Panc1 (cell line): ENCODE results near the gene PRKCA. TPM values are rescaled to one million over a fixed set of nuclear protein-coding genes. Genes with fewer than 3 reads are reported as not detected.

ENCODE experiments used
- ATAC-seq: fragments of 200-7000 bp; cut with Tn5 transposase; 2 replicates; pipeline ENCODE4 v1.9.1; 2020; ENCODE audit warnings: mild to moderate bottlenecking, moderate library complexity
- BruUV-seq: library from RNA; stranded (reverse); fragments of 400-500 nt; replicated peaks from 2 replicates; lab custom pipeline; 2021; lab: Mats Ljungman, UMichigan
- CTCF ChIA-PET: fragments of 300-600 bp; sonication (Branson Sonifier 250); formaldehyde crosslinking; loops from one replicate; lab custom pipeline; 2022; ENCODE audit warnings: antibody characterized with exemption; lab: Charles Lee
- POLR2A ChIA-PET: fragments of 300-600 bp; sonication (Branson Sonifier 250); formaldehyde crosslinking; loops from one replicate; lab custom pipeline; 2022; ENCODE audit warnings: antibody characterized with exemption; lab: Charles Lee
- DNase-seq: peaks from one replicate; pipeline ENCODE4 v3.0.0-alpha.2; 2010; ENCODE audit warnings: low read depth, low spot score
- H3K27ac ChIP-seq: 2 replicates; pipeline ENCODE4 v1.5.1; 2011; ENCODE audit warnings: mild to moderate bottlenecking, low read length, inconsistent platforms
- H3K27me3 ChIP-seq: fragments of 200-500 bp; sonication (Bioruptor generic); 2 replicates; pipeline ENCODE4 v1.6.0; 2014; ENCODE audit warnings: low read length, inconsistent platforms; ENCODE audit not compliant: control insufficient read depth, insufficient read depth
- H3K36me3 ChIP-seq: fragments of 200-500 bp; sonication (Bioruptor generic); 2 replicates; pipeline ENCODE4 v1.5.1; 2014; ENCODE audit warnings: inconsistent platforms, mild to moderate bottlenecking, low read length, moderate library complexity; ENCODE audit not compliant: control insufficient read depth, insufficient read depth
- H3K4me1 ChIP-seq: 2 replicates; pipeline ENCODE4 v1.5.1; 2011; ENCODE audit warnings: inconsistent platforms, mild to moderate bottlenecking, low read length, moderate library complexity; ENCODE audit not compliant: control insufficient read depth, insufficient read depth
- H3K4me3 ChIP-seq, 2 experiments: 2 replicates each; pipeline ENCODE4 v1.5.1; 2011 to 2012; ENCODE audit warnings: low read depth in 2 of 2, low read length in 2 of 2, mild to moderate bottlenecking in 2 of 2, inconsistent platforms in 1 of 2, moderate library complexity in 1 of 2
- H3K9me3 ChIP-seq: fragments of 200-500 bp; sonication (Bioruptor generic); 2 replicates; pipeline ENCODE4 v1.5.1; 2014; ENCODE audit warnings: low read depth, mild to moderate bottlenecking, inconsistent platforms, low read length, moderate library complexity; ENCODE audit not compliant: control insufficient read depth, insufficient read depth
- POLR2AphosphoS5 ChIP-seq: IDR thresholded peaks from 2 replicates; pipeline ENCODE4 v1.6.1; 2012; ENCODE audit warnings: mild to moderate bottlenecking, low read depth, low read length, moderate library complexity
- SIN3A ChIP-seq: IDR thresholded peaks from 2 replicates; pipeline ENCODE4 v1.6.1; 2012; ENCODE audit warnings: low read depth, mild to moderate bottlenecking, low read length, moderate library complexity, borderline replicate concordance; ENCODE audit not compliant: insufficient read depth
- TCF7L2 ChIP-seq: IDR thresholded peaks from 2 replicates; pipeline ENCODE4 v1.6.1; 2011; ENCODE audit warnings: mild to moderate bottlenecking, low read depth, low read length, inconsistent platforms
- in situ Hi-C: cut with HindIII; loops from 2 replicates; pipeline ENCODE4 v1.10.0; 2016; ENCODE audit warnings: low sequenced_read_pairs, low pct_unique_long_range_greater_than_20kb
- intact Hi-C: fragments of 100-400 bp; cut with micrococcal nuclease; formaldehyde crosslinking; loops from one replicate; pipeline ENCODE4 v1.10.0; 2022; ENCODE audit not compliant: unreplicated experiment
- total RNA-seq: library from RNA; stranded (reverse); gene quantifications from one replicate; pipeline ENCODE4 v1.2.1, GENCODE V29; 2021; ENCODE audit not compliant: unreplicated experiment
- TF ChIP-seq, protein P1 (sequence below), 2 experiments: IDR thresholded peaks; 2 replicates each; pipeline ENCODE4 v1.6.1; 2011 to 2012; ENCODE audit warnings: low read depth in 2 of 2, control low read depth in 1 of 2, low read length in 1 of 2, mild to moderate bottlenecking in 1 of 2, moderate library complexity in 1 of 2; ENCODE audit not compliant: insufficient read depth in 1 of 2
- TF ChIP-seq, protein P2 (sequence below): fragments of 450-650 bp; IDR thresholded peaks from 2 replicates; pipeline ENCODE4 v1.5.1; 2017; ENCODE audit warnings: mild to moderate bottlenecking

PRKCA gene
- total RNA-seq, 1 experiment from 2014 or later, result 53.0 TPM

DNA sequence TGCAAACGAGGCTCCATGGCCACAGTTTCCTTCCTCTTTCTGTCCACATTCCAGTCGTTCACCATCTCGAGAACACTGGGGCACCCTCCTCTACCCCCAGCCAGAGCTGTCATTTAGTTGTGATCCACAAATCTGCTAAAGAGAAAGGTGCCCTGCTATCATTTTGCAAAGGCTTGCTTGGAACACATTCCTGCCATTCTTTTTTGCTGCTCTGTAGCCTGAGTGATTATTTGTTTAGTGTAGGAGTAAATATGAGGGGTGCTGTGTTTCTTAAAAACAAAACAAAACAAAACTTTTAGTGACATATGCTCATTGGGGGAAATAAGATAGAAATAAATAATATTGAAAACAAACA is 166.7 kb downstream of the PRKCA start:
- Histone ChIP-seq H3K9me3 (no peaks in the 10 kb centered on the region), H3K4me3 (peak overlapping the region in 1 of 2 experiments; percentile 23; a peak in 1 of 4 replicates), H3K4me1 (peaks cover 57% of the 10 kb centered on the region), H3K27me3 (no peaks in the 10 kb centered on the region), H3K36me3 (no peaks in the 10 kb centered on the region), H3K27ac (peak overlapping the region; percentile 92)
- TF ChIP-seq SIN3A, result no peak
- TF ChIP-seq, protein P1, sequence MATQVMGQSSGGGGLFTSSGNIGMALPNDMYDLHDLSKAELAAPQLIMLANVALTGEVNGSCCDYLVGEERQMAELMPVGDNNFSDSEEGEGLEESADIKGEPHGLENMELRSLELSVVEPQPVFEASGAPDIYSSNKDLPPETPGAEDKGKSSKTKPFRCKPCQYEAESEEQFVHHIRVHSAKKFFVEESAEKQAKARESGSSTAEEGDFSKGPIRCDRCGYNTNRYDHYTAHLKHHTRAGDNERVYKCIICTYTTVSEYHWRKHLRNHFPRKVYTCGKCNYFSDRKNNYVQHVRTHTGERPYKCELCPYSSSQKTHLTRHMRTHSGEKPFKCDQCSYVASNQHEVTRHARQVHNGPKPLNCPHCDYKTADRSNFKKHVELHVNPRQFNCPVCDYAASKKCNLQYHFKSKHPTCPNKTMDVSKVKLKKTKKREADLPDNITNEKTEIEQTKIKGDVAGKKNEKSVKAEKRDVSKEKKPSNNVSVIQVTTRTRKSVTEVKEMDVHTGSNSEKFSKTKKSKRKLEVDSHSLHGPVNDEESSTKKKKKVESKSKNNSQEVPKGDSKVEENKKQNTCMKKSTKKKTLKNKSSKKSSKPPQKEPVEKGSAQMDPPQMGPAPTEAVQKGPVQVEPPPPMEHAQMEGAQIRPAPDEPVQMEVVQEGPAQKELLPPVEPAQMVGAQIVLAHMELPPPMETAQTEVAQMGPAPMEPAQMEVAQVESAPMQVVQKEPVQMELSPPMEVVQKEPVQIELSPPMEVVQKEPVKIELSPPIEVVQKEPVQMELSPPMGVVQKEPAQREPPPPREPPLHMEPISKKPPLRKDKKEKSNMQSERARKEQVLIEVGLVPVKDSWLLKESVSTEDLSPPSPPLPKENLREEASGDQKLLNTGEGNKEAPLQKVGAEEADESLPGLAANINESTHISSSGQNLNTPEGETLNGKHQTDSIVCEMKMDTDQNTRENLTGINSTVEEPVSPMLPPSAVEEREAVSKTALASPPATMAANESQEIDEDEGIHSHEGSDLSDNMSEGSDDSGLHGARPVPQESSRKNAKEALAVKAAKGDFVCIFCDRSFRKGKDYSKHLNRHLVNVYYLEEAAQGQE (IDR thresholded peaks at IDR 0.05; ENCODE audit: insufficient read depth in 1 of 2, low read depth in 2 of 2, low read length in 1 of 2), result no peak
- no peak for TF ChIP-seq POLR2AphosphoS5
- TF ChIP-seq, protein P2, sequence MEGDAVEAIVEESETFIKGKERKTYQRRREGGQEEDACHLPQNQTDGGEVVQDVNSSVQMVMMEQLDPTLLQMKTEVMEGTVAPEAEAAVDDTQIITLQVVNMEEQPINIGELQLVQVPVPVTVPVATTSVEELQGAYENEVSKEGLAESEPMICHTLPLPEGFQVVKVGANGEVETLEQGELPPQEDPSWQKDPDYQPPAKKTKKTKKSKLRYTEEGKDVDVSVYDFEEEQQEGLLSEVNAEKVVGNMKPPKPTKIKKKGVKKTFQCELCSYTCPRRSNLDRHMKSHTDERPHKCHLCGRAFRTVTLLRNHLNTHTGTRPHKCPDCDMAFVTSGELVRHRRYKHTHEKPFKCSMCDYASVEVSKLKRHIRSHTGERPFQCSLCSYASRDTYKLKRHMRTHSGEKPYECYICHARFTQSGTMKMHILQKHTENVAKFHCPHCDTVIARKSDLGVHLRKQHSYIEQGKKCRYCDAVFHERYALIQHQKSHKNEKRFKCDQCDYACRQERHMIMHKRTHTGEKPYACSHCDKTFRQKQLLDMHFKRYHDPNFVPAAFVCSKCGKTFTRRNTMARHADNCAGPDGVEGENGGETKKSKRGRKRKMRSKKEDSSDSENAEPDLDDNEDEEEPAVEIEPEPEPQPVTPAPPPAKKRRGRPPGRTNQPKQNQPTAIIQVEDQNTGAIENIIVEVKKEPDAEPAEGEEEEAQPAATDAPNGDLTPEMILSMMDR, result no peak
- intact Hi-C loops, result loop anchor here (10.0 kb wide), 1 partner anchor 96 kb away; no protein-coding TSS in a partner anchor
- ChIA-PET POLR2A (interaction anchor here (0.5 kb wide), 1 partner anchor 213 kb away, joined by 6 read pairs; no protein-coding TSS in a partner anchor), CTCF (no interaction called here)
- in situ Hi-C loops, result no loop called here
- DNase-seq, result no peak
- BruUV-seq, result no TSS peak
- ATAC-seq, result peak; percentile 50

DNA sequence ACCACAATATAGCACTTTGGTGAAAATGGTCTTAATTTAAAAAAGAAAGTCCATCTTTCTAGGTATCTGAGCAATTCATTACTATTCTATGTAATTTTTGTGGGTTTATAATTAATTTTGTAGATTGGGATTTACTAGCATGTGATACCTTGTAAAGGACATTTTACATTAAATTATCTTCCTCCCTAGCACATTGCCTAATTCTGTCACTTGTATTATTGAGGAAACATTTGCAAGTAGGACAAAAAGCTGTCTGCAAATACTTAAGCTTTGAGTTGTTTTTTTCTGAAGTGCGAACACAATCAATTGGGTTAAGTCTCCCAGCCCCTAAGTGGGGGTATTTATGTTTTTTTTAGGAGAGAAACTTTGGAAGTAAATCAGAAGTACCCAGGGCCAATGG is 167.0 kb downstream of the PRKCA start:
- no TSS peak for BruUV-seq
- no peak overlapping the region for H3K4me3 ChIP-seq
- intact Hi-C loops (loop anchor here (10.0 kb wide), 1 partner anchor 95 kb away; no protein-coding TSS in a partner anchor), in situ Hi-C loops (no loop called here)
- POLR2A ChIA-PET, result no interaction called here
- H3K4me1 ChIP-seq, result peaks cover 61% of the 10 kb centered on the region
- no peaks in the 10 kb centered on the region for H3K9me3 ChIP-seq
- TF ChIP-seq, protein P1 (IDR thresholded peaks at IDR 0.05; ENCODE audit: insufficient read depth in 1 of 2, low read depth in 2 of 2, low read length in 1 of 2), result no peak
- TF ChIP-seq, protein P2, result no peak
- TF ChIP-seq SIN3A (no peak), POLR2AphosphoS5 (no peak), TCF7L2 (no peak)
- no peak for DNase-seq
- no peak for ATAC-seq
- H3K36me3 ChIP-seq, result no peaks in the 10 kb centered on the region
- peak overlapping the region; percentile 92 for H3K27ac ChIP-seq
- CTCF ChIA-PET, result no interaction called here
- H3K27me3 ChIP-seq, result no peaks in the 10 kb centered on the region
